NB4 (cell line): ENCODE data around the gene PYGM.

ENCODE experiments used
- CTCF ChIP-seq: IDR thresholded peaks from one replicate; pipeline ENCODE4 v1.5.1; 2012; ENCODE audit warnings: low read depth, low read length
- MYC ChIP-seq: IDR thresholded peaks from 2 replicates; pipeline ENCODE4 v1.6.1; 2011; ENCODE audit warnings: low read depth, low read length
- POLR2A ChIP-seq: IDR thresholded peaks from 2 replicates; pipeline ENCODE4 v1.6.1; 2011; ENCODE audit warnings: mild to moderate bottlenecking; ENCODE audit not compliant: insufficient read length; ENCODE audit errors: extremely low read depth

- TF ChIP-seq POLR2A (no peak), CTCF (no peak), MYC (no peak)
These were observed 37.4 kb downstream of the PYGM start for GRCh38 chr11:64722141-64723065.
